Measurements from ENCODE around the gene RHAG.

- TF ChIP-seq, protein P1, sequence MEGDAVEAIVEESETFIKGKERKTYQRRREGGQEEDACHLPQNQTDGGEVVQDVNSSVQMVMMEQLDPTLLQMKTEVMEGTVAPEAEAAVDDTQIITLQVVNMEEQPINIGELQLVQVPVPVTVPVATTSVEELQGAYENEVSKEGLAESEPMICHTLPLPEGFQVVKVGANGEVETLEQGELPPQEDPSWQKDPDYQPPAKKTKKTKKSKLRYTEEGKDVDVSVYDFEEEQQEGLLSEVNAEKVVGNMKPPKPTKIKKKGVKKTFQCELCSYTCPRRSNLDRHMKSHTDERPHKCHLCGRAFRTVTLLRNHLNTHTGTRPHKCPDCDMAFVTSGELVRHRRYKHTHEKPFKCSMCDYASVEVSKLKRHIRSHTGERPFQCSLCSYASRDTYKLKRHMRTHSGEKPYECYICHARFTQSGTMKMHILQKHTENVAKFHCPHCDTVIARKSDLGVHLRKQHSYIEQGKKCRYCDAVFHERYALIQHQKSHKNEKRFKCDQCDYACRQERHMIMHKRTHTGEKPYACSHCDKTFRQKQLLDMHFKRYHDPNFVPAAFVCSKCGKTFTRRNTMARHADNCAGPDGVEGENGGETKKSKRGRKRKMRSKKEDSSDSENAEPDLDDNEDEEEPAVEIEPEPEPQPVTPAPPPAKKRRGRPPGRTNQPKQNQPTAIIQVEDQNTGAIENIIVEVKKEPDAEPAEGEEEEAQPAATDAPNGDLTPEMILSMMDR (conservative IDR thresholded peaks at IDR 0.05 in 1 of 2, IDR thresholded peaks at IDR 0.05 in 1 of 2; ENCODE audit: extremely low read depth in 1 of 2, insufficient read depth in 1 of 2, low read depth in 1 of 2, low read length in 2 of 2), result no peak
- no peak for TF ChIP-seq EZH2 (IDR thresholded peaks at IDR 0.05; ENCODE audit: borderline replicate concordance, low read length)
Measured at GRCh38 chr6:49565261-49565660, 71.4 kb downstream of the RHAG start.

Measured in mammary epithelial cell (primary cell).